ENCODE measurements around the gene DNLZ.

Gene DNLZ

DNA sequence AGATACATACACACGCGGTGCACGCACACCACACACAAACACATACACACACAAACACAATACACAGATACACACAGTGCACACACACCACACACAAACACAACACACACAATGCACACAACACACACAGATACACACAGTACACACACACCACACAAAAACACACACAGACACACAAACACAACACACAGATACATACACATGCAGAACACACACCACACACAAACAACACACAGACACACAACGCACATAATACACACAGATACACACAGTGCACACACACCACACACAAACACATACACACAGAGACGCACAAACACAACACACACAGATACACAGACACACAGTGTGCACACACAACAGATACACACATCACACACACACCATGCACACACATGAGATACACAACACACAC is 53.7 kb downstream of the DNLZ start (continued):
- TF ChIP-seq, protein P1, sequence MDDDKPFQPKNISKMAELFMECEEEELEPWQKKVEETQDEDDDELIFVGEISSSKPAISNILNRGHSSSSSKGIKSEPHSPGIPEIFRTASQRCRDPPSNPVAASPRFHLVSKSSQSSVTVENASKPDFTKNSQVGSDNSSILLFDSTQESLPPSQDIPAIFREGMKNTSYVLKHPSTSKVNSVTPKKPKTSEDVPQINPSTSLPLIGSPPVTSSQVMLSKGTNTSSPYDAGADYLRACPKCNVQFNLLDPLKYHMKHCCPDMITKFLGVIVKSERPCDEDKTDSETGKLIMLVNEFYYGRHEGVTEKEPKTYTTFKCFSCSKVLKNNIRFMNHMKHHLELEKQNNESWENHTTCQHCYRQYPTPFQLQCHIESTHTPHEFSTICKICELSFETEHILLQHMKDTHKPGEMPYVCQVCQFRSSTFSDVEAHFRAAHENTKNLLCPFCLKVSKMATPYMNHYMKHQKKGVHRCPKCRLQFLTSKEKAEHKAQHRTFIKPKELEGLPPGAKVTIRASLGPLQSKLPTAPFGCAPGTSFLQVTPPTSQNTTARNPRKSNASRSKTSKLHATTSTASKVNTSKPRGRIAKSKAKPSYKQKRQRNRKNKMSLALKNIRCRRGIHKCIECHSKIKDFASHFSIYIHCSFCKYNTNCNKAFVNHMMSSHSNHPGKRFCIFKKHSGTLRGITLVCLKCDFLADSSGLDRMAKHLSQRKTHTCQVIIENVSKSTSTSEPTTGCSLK (tag by site-specific recombination; IDR thresholded peaks at IDR 0.05) = no peak
- TF ChIP-seq ZBTB21 (tag by site-specific recombination; IDR thresholded peaks at IDR 0.05) = no peak
- no peak for TF ChIP-seq ZNF138 (tag by site-specific recombination; IDR thresholded peaks at IDR 0.05; ENCODE audit: borderline replicate concordance)
